HepG2 (cell line): ENCODE data around the gene ZNF618. TPM values are rescaled to one million over a fixed set of nuclear protein-coding genes. Genes with fewer than 3 reads are reported as not detected.

Experiments
- BHLHE40 ChIP-seq: IDR thresholded peaks from 2 replicates; pipeline ENCODE4 v1.6.1; 2011; ENCODE audit warnings: low read length, improper control_type of control experiment
- GZF1 ChIP-seq: sonication (generic); formaldehyde crosslinking; IDR thresholded peaks from 2 replicates; pipeline ENCODE4 v1.5.1; 2020; ENCODE audit warnings: mild to moderate bottlenecking, missing genetic modification reagents
- JUNB ChIP-seq: sonication (generic); formaldehyde crosslinking; IDR thresholded peaks from 2 replicates; pipeline ENCODE4 v1.8.0; 2022; ENCODE audit warnings: missing genetic modification reagents, mild to moderate bottlenecking, borderline replicate concordance
- KLF6 ChIP-seq: IDR thresholded peaks from 2 replicates; pipeline ENCODE4 v1.8.0; 2016; ENCODE audit warnings: missing biosample characterization, missing genetic modification reagents
- MAFK ChIP-seq, 2 experiments: IDR thresholded peaks in 1 of 2; conservative IDR thresholded peaks in 1 of 2; 2 replicates each; pipeline ENCODE4 v1.6.1; 2011; ENCODE audit warnings: improper control_type of control experiment in 2 of 2, low read length in 2 of 2
- MNT ChIP-seq: fragments of 450-650 bp; IDR thresholded peaks from 2 replicates; pipeline ENCODE4 v1.6.1; 2016
- NONO ChIP-seq, 2 experiments: fragments of 450-650 bp in 1 of 2; sonication (generic) in 1 of 2; formaldehyde crosslinking in 1 of 2; IDR thresholded peaks in 1 of 2; conservative IDR thresholded peaks in 1 of 2; 2 replicates each; pipeline versions ENCODE4 v1.6.1 to v1.8.0; 2017 to 2022; ENCODE audit warnings: mild to moderate bottlenecking in 1 of 2, missing genetic modification reagents in 1 of 2, moderate library complexity in 1 of 2
- SNAPC5 ChIP-seq: sonication (generic); formaldehyde crosslinking; IDR thresholded peaks from 2 replicates; pipeline ENCODE4 v1.8.1; 2023; ENCODE audit warnings: mild to moderate bottlenecking, missing genetic modification reagents, borderline replicate concordance
- SP1 ChIP-seq, 2 experiments: fragments of 450-650 bp in 1 of 2; sonication (generic) in 1 of 2; formaldehyde crosslinking in 1 of 2; IDR thresholded peaks; 2 replicates each; pipeline versions ENCODE4 v1.4.0 to v1.6.1; 2016 to 2020; ENCODE audit warnings: missing genetic modification reagents in 1 of 2
- TRIM24 ChIP-seq: sonication (generic); formaldehyde crosslinking; IDR thresholded peaks from 2 replicates; pipeline ENCODE4 v1.8.0; 2022; ENCODE audit warnings: mild to moderate bottlenecking, missing genetic modification reagents
- ZNF18 ChIP-seq: sonication (generic); formaldehyde crosslinking; IDR thresholded peaks from 2 replicates; pipeline ENCODE4 v1.8.0; 2022; ENCODE audit warnings: mild to moderate bottlenecking, missing genetic modification reagents; ENCODE audit not compliant: insufficient replicate concordance
- ZNF207 ChIP-seq: fragments of 450-650 bp; IDR thresholded peaks from 2 replicates; pipeline ENCODE4 v1.6.1; 2016; ENCODE audit warnings: antibody characterized with exemption, borderline replicate concordance
- ZNF274 ChIP-seq: sonication (generic); formaldehyde crosslinking; IDR thresholded peaks from 2 replicates; pipeline ENCODE4 v1.5.1; 2020; ENCODE audit warnings: mild to moderate bottlenecking, missing genetic modification reagents
- ZNF446 ChIP-seq: sonication (generic); formaldehyde crosslinking; IDR thresholded peaks from 2 replicates; pipeline ENCODE4 v1.5.0; 2020; ENCODE audit warnings: mild to moderate bottlenecking, missing genetic modification reagents
- ZNF703 ChIP-seq: sonication (generic); formaldehyde crosslinking; IDR thresholded peaks from 2 replicates; pipeline ENCODE4 v1.5.1; 2020; ENCODE audit warnings: missing genetic modification reagents, mild to moderate bottlenecking, moderate library complexity, borderline replicate concordance
- polyA plus RNA-seq, 8 experiments: library from polyadenylated mRNA; depleted of rRNA in 3 of 8; stranded (reverse) in 7 of 8; unstranded in 1 of 8; fragments of >200 nt; fragmentation: Illumina TruSeq in 4 of 8; extraction: Trizol in 4 of 8; gene quantifications; 2 replicates each; pipeline versions ENCODE4 v1.2.1 to v1.2.3, GENCODE V29; 2011 to 2016; ENCODE audit warnings: low read depth in 4 of 8, missing spikeins in 1 of 8, mixed read lengths in 1 of 8; ENCODE audit not compliant: insufficient read depth in 1 of 8
- total RNA-seq, 5 experiments: library from RNA; depleted of rRNA; stranded (reverse); fragments of >200 nt; fragmentation: Illumina TruSeq; extraction: Trizol; gene quantifications; 2 replicates each; pipeline ENCODE4 v1.2.3, GENCODE V29; 2016; ENCODE audit warnings: low read depth in 1 of 5
- TF ChIP-seq, protein P1 (sequence below), 2 experiments: fragments of 450-650 bp in 1 of 2; sonication (generic) in 1 of 2; formaldehyde crosslinking; IDR thresholded peaks; 2 replicates each; pipeline versions ENCODE4 v1.5.0 to v1.8.0; 2020 to 2022; ENCODE audit warnings: mild to moderate bottlenecking in 1 of 2, missing genetic modification reagents in 1 of 2
- TF ChIP-seq, protein P2 (sequence below): sonication (generic); formaldehyde crosslinking; IDR thresholded peaks from 2 replicates; pipeline ENCODE4 v1.4.0; 2020; ENCODE audit warnings: missing genetic modification reagents, borderline replicate concordance
- TF ChIP-seq, protein P3 (sequence below): sonication (generic); formaldehyde crosslinking; IDR thresholded peaks from 2 replicates; pipeline ENCODE4 v1.5.1; 2020; ENCODE audit warnings: missing genetic modification reagents, mild to moderate bottlenecking, borderline replicate concordance

Gene ZNF618
- total and polyA plus RNA-seq, 2 of the 13 experiments (the other 11 are each of a cell fraction or from before 2014, with no cell fraction given): 0.07 TPM

GRCh38 chr9:114080773-114081440, 204.8 kb downstream of the ZNF618 start (continued):
- TF ChIP-seq MNT (no peak), ZNF703 (CRISPR knock-in tag) (peak; percentile 83; the same call in 1 of the 2 replicates), ZNF446 (CRISPR knock-in tag) (0 out of 2 replicates have a peak, but pooled peaks have one; percentile 46), TRIM24 (CRISPR knock-in tag) (no peak), SP1 (IDR thresholded peaks at IDR 0.05) (no peak), SP1 (CRISPR knock-in tag; IDR thresholded peaks at IDR 0.05) (no peak; the same call in none of the 2 replicates), MAFK (conservative IDR thresholded peaks at IDR 0.05 in 1 of 2, IDR thresholded peaks at IDR 0.05 in 1 of 2; ENCODE audit: low read length in 2 of 2) (no peak), SNAPC5 (CRISPR knock-in tag) (no peak), ZNF207 (no peak), ZNF274 (CRISPR knock-in tag) (0 out of 2 replicates have a peak, but pooled peaks have one; percentile 10), KLF6 (CRISPR knock-in tag) (no peak), NONO (IDR thresholded peaks at IDR 0.05) (no peak), NONO (CRISPR knock-in tag; conservative IDR thresholded peaks at IDR 0.05) (no peak), ZNF18 (CRISPR knock-in tag) (peak; percentile 43), BHLHE40 (no peak), JUNB (CRISPR knock-in tag) (no peak), GZF1 (CRISPR knock-in tag) (no peak)
- TF ChIP-seq, protein P1, sequence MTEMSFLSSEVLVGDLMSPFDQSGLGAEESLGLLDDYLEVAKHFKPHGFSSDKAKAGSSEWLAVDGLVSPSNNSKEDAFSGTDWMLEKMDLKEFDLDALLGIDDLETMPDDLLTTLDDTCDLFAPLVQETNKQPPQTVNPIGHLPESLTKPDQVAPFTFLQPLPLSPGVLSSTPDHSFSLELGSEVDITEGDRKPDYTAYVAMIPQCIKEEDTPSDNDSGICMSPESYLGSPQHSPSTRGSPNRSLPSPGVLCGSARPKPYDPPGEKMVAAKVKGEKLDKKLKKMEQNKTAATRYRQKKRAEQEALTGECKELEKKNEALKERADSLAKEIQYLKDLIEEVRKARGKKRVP (CRISPR knock-in tag; IDR thresholded peaks at IDR 0.05): no peak
- TF ChIP-seq, protein P2, sequence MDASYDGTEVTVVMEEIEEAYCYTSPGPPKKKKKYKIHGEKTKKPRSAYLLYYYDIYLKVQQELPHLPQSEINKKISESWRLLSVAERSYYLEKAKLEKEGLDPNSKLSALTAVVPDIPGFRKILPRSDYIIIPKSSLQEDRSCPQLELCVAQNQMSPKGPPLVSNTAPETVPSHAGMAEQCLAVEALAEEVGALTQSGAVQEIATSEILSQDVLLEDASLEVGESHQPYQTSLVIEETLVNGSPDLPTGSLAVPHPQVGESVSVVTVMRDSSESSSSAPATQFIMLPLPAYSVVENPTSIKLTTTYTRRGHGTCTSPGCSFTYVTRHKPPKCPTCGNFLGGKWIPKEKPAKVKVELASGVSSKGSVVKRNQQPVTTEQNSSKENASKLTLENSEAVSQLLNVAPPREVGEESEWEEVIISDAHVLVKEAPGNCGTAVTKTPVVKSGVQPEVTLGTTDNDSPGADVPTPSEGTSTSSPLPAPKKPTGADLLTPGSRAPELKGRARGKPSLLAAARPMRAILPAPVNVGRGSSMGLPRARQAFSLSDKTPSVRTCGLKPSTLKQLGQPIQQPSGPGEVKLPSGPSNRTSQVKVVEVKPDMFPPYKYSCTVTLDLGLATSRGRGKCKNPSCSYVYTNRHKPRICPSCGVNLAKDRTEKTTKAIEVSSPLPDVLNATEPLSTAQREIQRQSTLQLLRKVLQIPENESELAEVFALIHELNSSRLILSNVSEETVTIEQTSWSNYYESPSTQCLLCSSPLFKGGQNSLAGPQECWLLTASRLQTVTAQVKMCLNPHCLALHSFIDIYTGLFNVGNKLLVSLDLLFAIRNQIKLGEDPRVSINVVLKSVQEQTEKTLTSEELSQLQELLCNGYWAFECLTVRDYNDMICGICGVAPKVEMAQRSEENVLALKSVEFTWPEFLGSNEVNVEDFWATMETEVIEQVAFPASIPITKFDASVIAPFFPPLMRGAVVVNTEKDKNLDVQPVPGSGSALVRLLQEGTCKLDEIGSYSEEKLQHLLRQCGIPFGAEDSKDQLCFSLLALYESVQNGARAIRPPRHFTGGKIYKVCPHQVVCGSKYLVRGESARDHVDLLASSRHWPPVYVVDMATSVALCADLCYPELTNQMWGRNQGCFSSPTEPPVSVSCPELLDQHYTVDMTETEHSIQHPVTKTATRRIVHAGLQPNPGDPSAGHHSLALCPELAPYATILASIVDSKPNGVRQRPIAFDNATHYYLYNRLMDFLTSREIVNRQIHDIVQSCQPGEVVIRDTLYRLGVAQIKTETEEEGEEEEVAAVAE (CRISPR knock-in tag): no peak; the same call in none of the 2 replicates
- TF ChIP-seq, protein P3, sequence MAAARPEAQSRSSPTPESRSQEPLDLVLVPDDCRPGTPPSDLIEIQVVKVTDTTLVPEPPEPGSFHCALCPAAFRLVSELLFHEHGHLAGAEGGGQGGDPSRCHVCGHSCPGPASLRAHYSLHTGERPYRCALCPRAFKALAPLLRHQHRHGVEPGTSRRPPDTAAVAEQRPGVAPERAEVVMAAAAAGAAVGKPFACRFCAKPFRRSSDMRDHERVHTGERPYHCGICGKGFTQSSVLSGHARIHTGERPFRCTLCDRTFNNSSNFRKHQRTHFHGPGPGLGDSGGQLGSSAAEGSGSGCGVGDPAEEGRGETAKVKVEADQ: no peak
